GM12878 (cell line): ENCODE data around the gene STRN4. TPM values are rescaled to one million over a fixed set of nuclear protein-coding genes. Genes with fewer than 3 reads are reported as not detected.

Experiments
- ATAC-seq: fragments of 200-7000 bp; cut with Tn5 transposase; 3 replicates; pipeline ENCODE4 v1.9.1; 2020; ENCODE audit warnings: mild to moderate bottlenecking, moderate library complexity
- BruUV-seq: library from RNA; stranded (reverse); fragments of 400-500 nt; replicated peaks from 2 replicates; lab custom pipeline; 2021; lab: Mats Ljungman, UMichigan
- CTCF ChIA-PET: fragments of 300-600 bp; sonication (Branson Sonifier 250); formaldehyde crosslinking; extraction: SDS; loops from one replicate; lab custom pipeline; 2021; ENCODE audit warnings: inconsistent platforms; lab: Yijun Ruan, JAX
- POLR2A ChIA-PET: fragments of 350-600 bp; formaldehyde crosslinking; extraction: SDS; loops from one replicate; lab custom pipeline; 2021; ENCODE audit warnings: inconsistent platforms; lab: Charles Lee
- RAD21 ChIA-PET: fragments of 300-600 bp; sonication (Branson Sonifier 250); formaldehyde crosslinking; loops from one replicate; lab custom pipeline; 2023; ENCODE audit warnings: antibody characterized with exemption; ENCODE audit not compliant: unreplicated experiment; lab: Charles Lee
- SMC1A ChIA-PET: fragments of 300-600 bp; sonication (Branson Sonifier 250); formaldehyde crosslinking; loops from one replicate; lab custom pipeline; 2023; ENCODE audit not compliant: unreplicated experiment, uncharacterized antibody; lab: Charles Lee
- DNase-seq: peaks from one replicate; pipeline ENCODE4 v3.0.0-alpha.2; 2011; ENCODE audit warnings: low read depth, low spot score
- FAIRE-seq: peaks from 3 replicates; lab custom pipeline; 2011; peaks lifted over from hg19 to GRCh38; lab: Jason Lieb, UNC
- H2AFZ ChIP-seq: 2 replicates; pipeline ENCODE4 v1.6.0; 2011; ENCODE audit warnings: low read depth, low read length, control low read depth; ENCODE audit not compliant: control insufficient read depth
- H3K27ac ChIP-seq: 2 replicates; pipeline ENCODE4 v1.5.1; 2011; ENCODE audit warnings: control low read depth; ENCODE audit not compliant: control insufficient read depth, insufficient read depth
- H3K27me3 ChIP-seq, 2 experiments: replicated peaks in 1 of 2; 2 replicates each; pipeline versions ENCODE4 v1.6.0 to v1.6.1; 2011; ENCODE audit warnings: low read length in 1 of 2; ENCODE audit not compliant: control insufficient read depth in 2 of 2, insufficient read depth in 2 of 2
- H3K36me3 ChIP-seq, 2 experiments: 2 replicates each; pipeline ENCODE4 v1.5.1; 2011; ENCODE audit warnings: low read length in 1 of 2; ENCODE audit not compliant: control insufficient read depth in 2 of 2, insufficient read depth in 2 of 2
- H3K4me1 ChIP-seq: 2 replicates; pipeline ENCODE4 v1.6.1; 2011; ENCODE audit warnings: mild to moderate bottlenecking, low read length, moderate library complexity, mixed read lengths; ENCODE audit not compliant: control insufficient read depth, insufficient read depth
- H3K4me2 ChIP-seq: 2 replicates; pipeline ENCODE4 v1.6.0; 2011; ENCODE audit warnings: control low read depth; ENCODE audit not compliant: control insufficient read depth, insufficient read depth
- H3K4me3 ChIP-seq: fragments of 200-600 bp; sonication (generic); 2 replicates; pipeline ENCODE4 v1.5.1; 2016
- H3K79me2 ChIP-seq: 2 replicates; pipeline ENCODE4 v1.6.0; 2011; ENCODE audit warnings: low read length; ENCODE audit not compliant: control insufficient read depth, insufficient read depth
- H3K9ac ChIP-seq: 2 replicates; pipeline ENCODE4 v1.8.0; 2011; ENCODE audit warnings: low read length, control low read depth, mixed read lengths; ENCODE audit not compliant: control insufficient read depth, insufficient read depth
- H3K9me3 ChIP-seq: replicated peaks from 3 replicates; pipeline ENCODE4 v1.5.1; 2011; ENCODE audit warnings: mild to moderate bottlenecking, low read length; ENCODE audit not compliant: control insufficient read depth, insufficient read depth
- H4K20me1 ChIP-seq: 2 replicates; pipeline ENCODE4 v1.6.0; 2011; ENCODE audit not compliant: control insufficient read depth, insufficient read depth
- ATF7 ChIP-seq: fragments of 450-650 bp; IDR thresholded peaks from 2 replicates; pipeline ENCODE4 v1.6.1; 2016; ENCODE audit warnings: low read depth, mild to moderate bottlenecking
- BCL3 ChIP-seq: IDR thresholded peaks from 2 replicates; pipeline ENCODE4 v1.6.1; 2011; ENCODE audit warnings: borderline replicate concordance, low read depth, mild to moderate bottlenecking, moderate library complexity, low read length; ENCODE audit not compliant: insufficient read depth, poor library complexity, severe bottlenecking
- CHD2 ChIP-seq: IDR thresholded peaks from 2 replicates; pipeline ENCODE4 v1.6.1; 2011; ENCODE audit warnings: low read depth, low read length, improper control_type of control experiment, borderline replicate concordance
- FOS ChIP-seq: IDR thresholded peaks from 3 replicates; pipeline ENCODE4 v1.6.1; 2011; ENCODE audit warnings: borderline replicate concordance; ENCODE audit not compliant: insufficient read length; ENCODE audit errors: extremely low read depth
- GATAD2B ChIP-seq: fragments of 450-650 bp; conservative IDR thresholded peaks from 2 replicates; pipeline ENCODE4 v1.6.1; 2017; ENCODE audit warnings: low read depth, mild to moderate bottlenecking, moderate library complexity
- HDGF ChIP-seq: fragments of 450-650 bp; IDR thresholded peaks from 2 replicates; pipeline ENCODE4 v1.6.1; 2016; ENCODE audit warnings: antibody characterized with exemption
- IKZF2 ChIP-seq, 2 experiments: fragments of 450-650 bp; IDR thresholded peaks; 2 replicates each; pipeline ENCODE4 v1.6.1; 2017; ENCODE audit warnings: mild to moderate bottlenecking in 2 of 2, moderate library complexity in 2 of 2
- MTA2 ChIP-seq: fragments of 450-650 bp; IDR thresholded peaks from 2 replicates; pipeline ENCODE4 v1.6.1; 2016; ENCODE audit warnings: low read depth, mild to moderate bottlenecking, moderate library complexity
- SPI1 ChIP-seq: IDR thresholded peaks from 2 replicates; pipeline ENCODE4 v1.6.1; 2011; ENCODE audit warnings: low read depth, mild to moderate bottlenecking, low read length, moderate library complexity, borderline replicate concordance; ENCODE audit not compliant: insufficient read depth
- STAT3 ChIP-seq: IDR thresholded peaks from 2 replicates; pipeline ENCODE4 v1.6.1; 2011; ENCODE audit warnings: low read depth, low read length, improper control_type of control experiment
- TCF3 ChIP-seq: IDR thresholded peaks from 2 replicates; pipeline ENCODE4 v1.6.1; 2012; ENCODE audit warnings: low read depth, mild to moderate bottlenecking, low read length, borderline replicate concordance; ENCODE audit not compliant: insufficient read depth
- ZBTB11 ChIP-seq: fragments of 450-650 bp; formaldehyde crosslinking; IDR thresholded peaks from 2 replicates; pipeline ENCODE4 v1.5.0; 2022; ENCODE audit warnings: mild to moderate bottlenecking, missing genetic modification characterization
- WGBS: methylation state at CpG from one replicate; pipeline ENCODE4 v1.1.6; 2016; ENCODE audit warnings: low lambda C conversion rate; ENCODE audit not compliant: insufficient replicate concordance, insufficient coverage; ENCODE audit errors: missing lambda C conversion rate; 5-methylcytosine and 5-hydroxymethylcytosine counted together
- in situ Hi-C: fragments of 300-500 bp; cut with MboI; formaldehyde crosslinking; loops from 9 replicates; pipeline ENCODE4 v1.14.3; 2018; ENCODE audit warnings: mixed read lengths
- intact Hi-C: fragments of 100-400 bp; cut with micrococcal nuclease; formaldehyde crosslinking; loops from one replicate; pipeline ENCODE4 v1.14.2; 2022; ENCODE audit not compliant: unreplicated experiment
- polyA plus RNA-seq, 11 experiments: library from polyadenylated mRNA; depleted of rRNA in 4 of 11; unstranded in 6 of 11; stranded (reverse) in 5 of 11; fragments of >200 nt; fragmentation: Nextera tagmentation in 4 of 11; fragmentation: Illumina TruSeq in 1 of 11; extraction: Ambion mirVana in 4 of 11; extraction: Trizol in 1 of 11; gene quantifications; 1 replicate in 1 of 11; 2 replicates in 10 of 11; pipeline versions ENCODE4 v1.2.1 to v1.2.3, GENCODE V29; 2011 to 2016; ENCODE audit warnings: inconsistent platforms in 2 of 11, missing spikeins in 2 of 11, low read depth in 1 of 11
- total RNA-seq, 4 experiments: library from RNA; depleted of rRNA in 3 of 4; stranded (reverse); fragments of >200 nt in 3 of 4; fragmentation: Illumina TruSeq in 1 of 4; extraction: Trizol in 1 of 4; gene quantifications; 2 replicates each; pipeline versions ENCODE4 v1.2.1 to v1.2.3, GENCODE V29; 2013 to 2021
- TF ChIP-seq, protein P1 (sequence below): IDR thresholded peaks from 2 replicates; pipeline ENCODE4 v1.6.1; 2011; ENCODE audit warnings: low read depth, low read length, improper control_type of control experiment, borderline replicate concordance
- TF ChIP-seq, protein P2 (sequence below): fragments of 450-650 bp; IDR thresholded peaks from 2 replicates; pipeline ENCODE4 v1.6.1; 2017; ENCODE audit warnings: mild to moderate bottlenecking

STRN4 gene
- total and polyA plus RNA-seq, 10 of the 15 experiments (the other 5 are each of a cell fraction or from before 2014, with no cell fraction given) = 0.42 to 62.8 (median 22.5) TPM

- Histone ChIP-seq H3K4me1 (no peaks in the 10 kb centered on the region), H3K36me3 (no peaks in the 10 kb centered on the region; a peak in 1 of 4 replicates), H3K4me3 (no peak overlapping the region), H3K4me2 (no peak overlapping the region), H3K9ac (no peak overlapping the region), H2AFZ (no peak overlapping the region), H3K9me3 (no peaks in the 10 kb centered on the region), H3K79me2 (no peaks in the 10 kb centered on the region), H3K27ac (no peak overlapping the region), H3K27me3 (no peaks in the 10 kb centered on the region), H4K20me1 (no peaks in the 10 kb centered on the region)
- ChIA-PET RAD21 (interaction anchor here (0.6 kb wide), 1 partner anchor 81 kb away, joined by 3 read pairs; no protein-coding TSS in a partner anchor), POLR2A (no interaction called here), CTCF (interaction anchor here (6.5 kb wide), 1 partner anchor 82 kb away, joined by 133 read pairs; no protein-coding TSS in a partner anchor), SMC1A (no interaction called here)
- no peak for ATAC-seq
- FAIRE-seq = no peak
- DNase-seq = no peak
- intact Hi-C loops = no loop called here
- in situ Hi-C loops = no loop called here
- no TSS peak for BruUV-seq
- 75% methylated on average over 7 of the region's 7 CpGs for WGBS
- TF ChIP-seq STAT3 (no peak), ZBTB11 (CRISPR knock-in tag) (no peak), BCL3 (no peak), TCF3 (no peak), CHD2 (no peak), HDGF (no peak), FOS (no peak), MTA2 (no peak), SPI1 (no peak), ATF7 (no peak), GATAD2B (no peak), IKZF2 (IDR thresholded peaks at IDR 0.05) (no peak)
- TF ChIP-seq, protein P1, sequence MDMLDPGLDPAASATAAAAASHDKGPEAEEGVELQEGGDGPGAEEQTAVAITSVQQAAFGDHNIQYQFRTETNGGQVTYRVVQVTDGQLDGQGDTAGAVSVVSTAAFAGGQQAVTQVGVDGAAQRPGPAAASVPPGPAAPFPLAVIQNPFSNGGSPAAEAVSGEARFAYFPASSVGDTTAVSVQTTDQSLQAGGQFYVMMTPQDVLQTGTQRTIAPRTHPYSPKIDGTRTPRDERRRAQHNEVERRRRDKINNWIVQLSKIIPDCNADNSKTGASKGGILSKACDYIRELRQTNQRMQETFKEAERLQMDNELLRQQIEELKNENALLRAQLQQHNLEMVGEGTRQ = no peak
- TF ChIP-seq, protein P2, sequence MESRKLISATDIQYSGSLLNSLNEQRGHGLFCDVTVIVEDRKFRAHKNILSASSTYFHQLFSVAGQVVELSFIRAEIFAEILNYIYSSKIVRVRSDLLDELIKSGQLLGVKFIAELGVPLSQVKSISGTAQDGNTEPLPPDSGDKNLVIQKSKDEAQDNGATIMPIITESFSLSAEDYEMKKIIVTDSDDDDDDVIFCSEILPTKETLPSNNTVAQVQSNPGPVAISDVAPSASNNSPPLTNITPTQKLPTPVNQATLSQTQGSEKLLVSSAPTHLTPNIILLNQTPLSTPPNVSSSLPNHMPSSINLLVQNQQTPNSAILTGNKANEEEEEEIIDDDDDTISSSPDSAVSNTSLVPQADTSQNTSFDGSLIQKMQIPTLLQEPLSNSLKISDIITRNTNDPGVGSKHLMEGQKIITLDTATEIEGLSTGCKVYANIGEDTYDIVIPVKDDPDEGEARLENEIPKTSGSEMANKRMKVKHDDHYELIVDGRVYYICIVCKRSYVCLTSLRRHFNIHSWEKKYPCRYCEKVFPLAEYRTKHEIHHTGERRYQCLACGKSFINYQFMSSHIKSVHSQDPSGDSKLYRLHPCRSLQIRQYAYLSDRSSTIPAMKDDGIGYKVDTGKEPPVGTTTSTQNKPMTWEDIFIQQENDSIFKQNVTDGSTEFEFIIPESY = no peak
Observed at GRCh38 chr19:46759817-46760333, 13.6 kb upstream of the STRN4 start.
